BE2C (cell line): Measurements from ENCODE around the gene LDAH.
A peak's percentile ranks its signal among the peaks of the same experiment; 100 is the strongest.

ENCODE experiments used
- DNase-seq: peaks from one replicate; pipeline ENCODE4 v3.0.0-alpha.2; 2020
- H3K27me3 ChIP-seq: fragments of 250-450 bp; sonication (Bioruptor Pico); 2 replicates; pipeline ENCODE4 v1.5.1; 2020; ENCODE audit warnings: mild to moderate bottlenecking
- H3K36me3 ChIP-seq: fragments of 250-450 bp; sonication (Bioruptor Pico); 2 replicates; pipeline ENCODE4 v1.5.1; 2020; ENCODE audit warnings: mild to moderate bottlenecking
- H3K4me1 ChIP-seq: fragments of 250-450 bp; sonication (Bioruptor Pico); 2 replicates; pipeline ENCODE4 v1.5.1; 2020
- H3K4me3 ChIP-seq: 2 replicates; pipeline ENCODE4 v1.5.1; 2011; ENCODE audit warnings: low read depth, low read length
- H3K9me3 ChIP-seq: fragments of 250-450 bp; sonication (Bioruptor Pico); 2 replicates; pipeline ENCODE4 v1.5.1; 2020
- CTCF ChIP-seq: IDR thresholded peaks from 2 replicates; pipeline ENCODE4 v1.5.1; 2012; ENCODE audit warnings: mild to moderate bottlenecking, low read depth, low read length

LDAH gene

GRCh38 chr2:20667531-20668401 is 155.1 kb downstream of the LDAH start:
- H3K36me3 ChIP-seq: no peaks in the 10 kb centered on the region
- H3K4me1 ChIP-seq: no peaks in the 10 kb centered on the region; the same call in 1 of the 2 replicates
- H3K9me3 ChIP-seq: no peaks in the 10 kb centered on the region; the same call in 1 of the 2 replicates
- no peak for DNase-seq
- TF ChIP-seq CTCF: no peak
- H3K27me3 ChIP-seq: peaks cover 79% of the 10 kb centered on the region
- peak overlapping the region; percentile 17; the same call in 1 of the 2 replicates for H3K4me3 ChIP-seq

GRCh38 chr2:20667151-20667530 is 155.8 kb downstream of the LDAH start:
- DNase-seq: no peak
- Histone ChIP-seq H3K27me3 (peaks cover 81% of the 10 kb centered on the region), H3K9me3 (no peaks in the 10 kb centered on the region; the same call in 1 of the 2 replicates), H3K4me3 (peak overlapping the region; percentile 17; the same call in 1 of the 2 replicates), H3K4me1 (no peaks in the 10 kb centered on the region; the same call in 1 of the 2 replicates), H3K36me3 (no peaks in the 10 kb centered on the region)
- no peak for TF ChIP-seq CTCF

- Histone ChIP-seq H3K4me1 (no peaks in the 10 kb centered on the region; the same call in 1 of the 2 replicates), H3K36me3 (no peaks in the 10 kb centered on the region), H3K9me3 (no peaks in the 10 kb centered on the region; the same call in 1 of the 2 replicates), H3K4me3 (peak within 1 kb of the TSS; percentile 44), H3K27me3 (peaks cover 79% of the 10 kb centered on the region)
- no peak for DNase-seq
- TF ChIP-seq CTCF: 0 out of 2 replicates have a peak, but pooled peaks have one; percentile 8
These were observed 156.4 kb downstream of the LDAH start, which contains the start of gene GDF7 for GRCh38 chr2:20666304-20667150. TSS of gene GDF7 (plus strand) at chr2:20667144. CDS start at chr2:20667240, 96 bp downstream.

- peak overlapping the region; percentile 44 for H3K4me3 ChIP-seq
- no peaks in the 10 kb centered on the region; the same call in 1 of the 2 replicates for H3K4me1 ChIP-seq
- DNase-seq: no peak
- no peaks in the 10 kb centered on the region for H3K36me3 ChIP-seq
- no peaks in the 10 kb centered on the region; the same call in 1 of the 2 replicates for H3K9me3 ChIP-seq
- no peak for TF ChIP-seq CTCF
- H3K27me3 ChIP-seq: peaks cover 73% of the 10 kb centered on the region
These were observed 156.9 kb downstream of the LDAH start for GRCh38 chr2:20666005-20666303.

GRCh38 chr2:20665243-20666004 is 157.5 kb downstream of the LDAH start:
- TF ChIP-seq CTCF: no peak
- Histone ChIP-seq H3K4me3 (peak overlapping the region; percentile 44), H3K9me3 (no peaks in the 10 kb centered on the region; the same call in 1 of the 2 replicates), H3K36me3 (no peaks in the 10 kb centered on the region), H3K4me1 (no peaks in the 10 kb centered on the region; the same call in 1 of the 2 replicates), H3K27me3 (peaks cover 68% of the 10 kb centered on the region)
- DNase-seq: no peak
